ENCODE data around the gene CGGBP1. TPM values are rescaled to one million over a fixed set of nuclear protein-coding genes. Genes with fewer than 3 reads are reported as not detected.

CGGBP1 gene
- total and polyA plus RNA-seq, 10 donors = 44.0 to 130 (median 77.7) TPM

- H3K4me3 ChIP-seq = no peak overlapping the region
- H3K4me1 ChIP-seq = peaks cover 0 to 26% (median 0%) of the 10 kb centered on the region in 6 donors
- H3K9me3 ChIP-seq = peaks cover 0 to 2% (median 0%) of the 10 kb centered on the region in 8 donors
- WGBS, 5 donors = 77 to 85% (median 81%) methylated on average over 2 of the region's 2 CpGs
- TF ChIP-seq POLR2AphosphoS5 (IDR thresholded peaks at IDR 0.05) (no peak), CTCF (IDR thresholded peaks at IDR 0.05 in 8 of 11, conservative IDR thresholded peaks at IDR 0.05 in 3 of 11) (no peak), POLR2A (IDR thresholded peaks at IDR 0.05) (no peak)
- intact Hi-C loops (cut with DNase I; ENCODE audit: low total_unique reads) = no loop called here
- no peak for DNase-seq
- H3K27me3 ChIP-seq (replicated peaks in 1 of 7) = no peaks in the 10 kb centered on the region
- no peak overlapping the region for H3K27ac ChIP-seq
- H3K36me3 ChIP-seq = peaks cover 0 to 30% (median 12%) of the 10 kb centered on the region in 6 donors
These were observed 24.0 kb upstream of the CGGBP1 start for GRCh38 chr3:88082854-88083253.

- Histone ChIP-seq H3K9me3 (peaks cover 0 to 2% (median 0%) of the 10 kb centered on the region in 8 donors), H3K36me3 (peaks cover 0 to 9% (median 0%) of the 10 kb centered on the region in 6 donors), H3K27me3 (replicated peaks in 1 of 7) (no peaks in the 10 kb centered on the region), H3K4me3 (no peak overlapping the region), H3K27ac (no peak overlapping the region), H3K4me1 (peaks cover 0 to 46% (median 6%) of the 10 kb centered on the region in 6 donors)
- DNase-seq = no peak
- 96 to 99% (median 98%) methylated on average over 3 of the region's 3 CpGs for WGBS, 5 donors
- intact Hi-C loops (cut with DNase I; ENCODE audit: low total_unique reads) = no loop called here
- no peak for TF ChIP-seq CTCF (IDR thresholded peaks at IDR 0.05 in 8 of 11, conservative IDR thresholded peaks at IDR 0.05 in 3 of 11)
- no peak for TF ChIP-seq POLR2A (IDR thresholded peaks at IDR 0.05)
- no peak for TF ChIP-seq POLR2AphosphoS5 (IDR thresholded peaks at IDR 0.05)
These were observed 20.1 kb upstream of the CGGBP1 start for GRCh38 chr3:88078932-88079331.

DNA sequence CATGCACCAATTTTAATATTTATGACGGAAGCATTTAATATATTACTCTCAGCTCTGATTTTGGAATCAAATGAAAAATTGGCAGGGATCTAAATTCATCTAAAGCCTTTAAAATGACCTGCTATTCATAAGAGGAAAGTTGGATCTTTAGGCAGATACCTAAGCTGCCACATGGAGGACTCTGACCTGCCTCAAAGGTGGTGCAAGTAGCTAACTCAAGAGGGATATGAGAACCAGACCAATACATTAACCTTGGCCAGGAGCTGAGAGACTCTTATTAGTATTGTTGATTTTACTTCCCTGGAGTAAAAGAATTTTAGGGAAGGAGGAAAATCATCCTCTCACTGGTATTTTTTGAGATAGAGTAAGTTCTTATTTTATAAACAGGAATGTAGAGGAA, 17.9 kb upstream of the CGGBP1 start:
- 94 to 100% (median 98%) methylated on average over 1 of the region's 1 CpG for WGBS, 5 donors
- intact Hi-C loops (cut with DNase I; ENCODE audit: low total_unique reads) = no loop called here

GRCh38 chr3:88075497-88075896, 16.7 kb upstream of the CGGBP1 start:
- Histone ChIP-seq H3K36me3 (peaks cover 0 to 4% (median 0%) of the 10 kb centered on the region in 6 donors), H3K27me3 (replicated peaks in 1 of 7) (no peaks in the 10 kb centered on the region), H3K4me1 (peaks cover 0 to 41% (median 6%) of the 10 kb centered on the region in 6 donors), H3K9me3 (peaks cover 0 to 14% (median 9%) of the 10 kb centered on the region in 8 donors), H3K27ac (no peak overlapping the region), H3K4me3 (no peak overlapping the region)
- intact Hi-C loops (cut with DNase I; ENCODE audit: low total_unique reads) = no loop called here
- TF ChIP-seq CTCF (IDR thresholded peaks at IDR 0.05 in 8 of 11, conservative IDR thresholded peaks at IDR 0.05 in 3 of 11) = no peak
- no peak for TF ChIP-seq POLR2AphosphoS5 (IDR thresholded peaks at IDR 0.05)
- TF ChIP-seq POLR2A (IDR thresholded peaks at IDR 0.05) = no peak
- 75 to 88% (median 82%) methylated on average over 2 of the region's 2 CpGs for WGBS, 5 donors
- no peak for DNase-seq

More for the DNA sequence above, 17.9 kb upstream of the CGGBP1 start:
- H3K27me3 ChIP-seq (replicated peaks in 1 of 7) = no peaks in the 10 kb centered on the region
- no peak overlapping the region for H3K27ac ChIP-seq
- TF ChIP-seq CTCF (IDR thresholded peaks at IDR 0.05 in 8 of 11, conservative IDR thresholded peaks at IDR 0.05 in 3 of 11) = no peak
- H3K4me3 ChIP-seq = no peak overlapping the region
- H3K36me3 ChIP-seq = peaks cover 0 to 9% (median 0%) of the 10 kb centered on the region in 6 donors
- no peak for DNase-seq
- peaks cover 0 to 41% (median 6%) of the 10 kb centered on the region in 6 donors for H3K4me1 ChIP-seq
- peaks cover 2 to 9% (median 5%) of the 10 kb centered on the region in 8 donors for H3K9me3 ChIP-seq
